ENCODE data around the gene SNCB. TPM values are rescaled to one million over a fixed set of nuclear protein-coding genes. Genes with fewer than 3 reads are reported as not detected.

SNCB gene
- total and polyA plus RNA-seq, 9 donors: 0.13 TPM; not detected in 8

DNA sequence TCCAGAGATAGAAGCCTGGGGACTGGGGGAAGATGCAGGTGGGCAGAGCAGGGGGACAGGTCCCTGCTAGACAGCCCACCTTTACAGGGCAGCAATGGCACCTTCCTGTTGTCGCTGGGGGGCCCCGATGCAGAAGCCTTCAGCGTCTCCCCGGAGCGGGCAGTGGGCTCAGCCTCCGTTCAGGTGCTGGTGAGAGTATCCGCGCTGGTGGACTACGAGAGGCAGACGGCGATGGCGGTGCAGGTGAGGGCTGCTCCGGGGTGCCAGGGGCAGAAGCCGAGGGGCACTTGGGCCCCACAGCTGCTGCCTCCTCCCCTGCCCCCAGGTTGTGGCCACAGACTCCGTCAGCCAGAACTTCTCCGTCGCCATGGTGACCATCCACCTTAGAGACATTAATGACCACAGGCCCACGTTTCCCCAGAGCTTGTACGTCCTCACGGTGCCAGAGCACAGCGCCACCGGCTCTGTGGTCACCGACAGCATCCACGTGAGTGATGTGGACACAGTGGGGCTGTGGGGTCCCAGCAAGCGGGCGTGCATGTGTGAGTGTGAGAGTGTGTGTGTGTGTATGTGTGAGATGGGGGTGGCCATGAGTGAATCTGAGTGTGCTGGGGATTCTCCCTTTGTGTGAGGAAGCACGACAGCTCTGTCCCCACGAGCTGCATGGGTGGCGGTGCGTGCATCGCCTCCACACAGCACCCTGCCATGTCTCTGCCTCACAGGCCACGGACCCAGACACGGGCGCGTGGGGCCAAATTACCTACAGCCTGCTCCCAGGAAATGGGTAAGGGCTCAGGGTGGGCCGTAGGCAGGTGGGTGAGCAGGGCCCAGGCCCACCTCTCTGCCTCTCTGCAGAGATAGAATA is 52.8 kb downstream of the SNCB start:
- H3K27me3 ChIP-seq: no peaks in the 10 kb centered on the region
- H3K27ac ChIP-seq: no peak overlapping the region
- intact Hi-C loops (cut with DNase I): no loop called here
- no peaks in the 10 kb centered on the region for H3K4me1 ChIP-seq (ENCODE audit: insufficient read depth)
- no peak for DNase-seq
- no peaks in the 10 kb centered on the region for H3K9me3 ChIP-seq
- TF ChIP-seq, protein P1, sequence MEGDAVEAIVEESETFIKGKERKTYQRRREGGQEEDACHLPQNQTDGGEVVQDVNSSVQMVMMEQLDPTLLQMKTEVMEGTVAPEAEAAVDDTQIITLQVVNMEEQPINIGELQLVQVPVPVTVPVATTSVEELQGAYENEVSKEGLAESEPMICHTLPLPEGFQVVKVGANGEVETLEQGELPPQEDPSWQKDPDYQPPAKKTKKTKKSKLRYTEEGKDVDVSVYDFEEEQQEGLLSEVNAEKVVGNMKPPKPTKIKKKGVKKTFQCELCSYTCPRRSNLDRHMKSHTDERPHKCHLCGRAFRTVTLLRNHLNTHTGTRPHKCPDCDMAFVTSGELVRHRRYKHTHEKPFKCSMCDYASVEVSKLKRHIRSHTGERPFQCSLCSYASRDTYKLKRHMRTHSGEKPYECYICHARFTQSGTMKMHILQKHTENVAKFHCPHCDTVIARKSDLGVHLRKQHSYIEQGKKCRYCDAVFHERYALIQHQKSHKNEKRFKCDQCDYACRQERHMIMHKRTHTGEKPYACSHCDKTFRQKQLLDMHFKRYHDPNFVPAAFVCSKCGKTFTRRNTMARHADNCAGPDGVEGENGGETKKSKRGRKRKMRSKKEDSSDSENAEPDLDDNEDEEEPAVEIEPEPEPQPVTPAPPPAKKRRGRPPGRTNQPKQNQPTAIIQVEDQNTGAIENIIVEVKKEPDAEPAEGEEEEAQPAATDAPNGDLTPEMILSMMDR (IDR thresholded peaks at IDR 0.05): no peak
- TF ChIP-seq EP300 (IDR thresholded peaks at IDR 0.05) (no peak), POLR2A (IDR thresholded peaks at IDR 0.05) (no peak)
- 79 to 82% (median 80%) methylated on average over 36 of the region's 36 CpGs for WGBS, 3 donors
- no peaks in the 10 kb centered on the region for H3K36me3 ChIP-seq
- no peak overlapping the region for H3K4me3 ChIP-seq

DNA sequence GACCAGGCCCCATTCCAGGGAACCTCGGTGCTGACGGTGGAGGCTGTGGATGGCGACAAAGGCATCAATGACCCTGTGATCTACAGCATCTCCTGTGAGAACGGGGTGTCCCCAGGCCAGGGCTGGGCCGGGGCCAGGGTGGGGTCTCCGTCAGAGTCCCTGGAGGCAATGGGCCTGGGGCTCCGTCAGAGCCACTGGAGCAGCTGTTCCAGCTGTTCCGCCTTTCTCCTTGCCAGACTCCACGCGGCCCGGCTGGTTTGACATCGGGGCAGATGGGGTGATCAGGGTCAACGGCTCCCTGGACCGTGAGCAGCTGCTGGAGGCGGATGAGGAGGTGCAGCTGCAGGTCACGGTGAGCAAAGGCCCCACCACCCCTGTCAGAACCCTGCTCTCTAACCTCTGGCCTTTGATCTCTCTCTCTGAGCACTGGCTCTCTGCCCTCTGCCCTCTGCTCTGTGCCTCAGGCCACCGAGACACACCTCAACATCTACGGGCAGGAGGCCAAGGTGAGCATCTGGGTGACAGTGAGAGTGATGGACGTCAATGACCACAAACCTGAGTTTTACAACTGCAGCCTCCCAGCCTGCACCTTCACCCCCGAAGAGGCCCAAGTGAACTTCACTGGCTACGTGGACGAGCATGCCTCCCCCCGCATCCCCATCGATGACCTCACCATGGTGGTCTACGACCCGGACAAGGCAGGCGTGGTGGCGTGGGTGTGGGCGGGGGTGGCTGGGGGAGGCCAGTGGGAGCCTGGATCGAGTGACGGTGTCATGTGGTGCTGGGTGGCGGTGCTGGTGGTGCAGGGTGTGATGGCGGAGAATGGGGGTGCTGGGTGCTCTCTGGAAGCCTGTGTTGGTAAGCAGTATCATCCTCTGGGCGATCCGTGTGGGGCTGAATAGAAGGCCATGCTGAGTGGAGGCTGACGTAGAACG is 54.6 kb downstream of the SNCB start:
- no peaks in the 10 kb centered on the region for H3K4me1 ChIP-seq (ENCODE audit: insufficient read depth)
- H3K9me3 ChIP-seq: no peaks in the 10 kb centered on the region
- WGBS, 3 donors: 70 to 79% (median 72%) methylated on average over 35 to 37 of the region's 37 CpGs
- no peaks in the 10 kb centered on the region for H3K36me3 ChIP-seq
- no peak overlapping the region for H3K4me3 ChIP-seq
- no peak overlapping the region for H3K27ac ChIP-seq
- intact Hi-C loops (cut with DNase I): no loop called here
- no peaks in the 10 kb centered on the region for H3K27me3 ChIP-seq
- TF ChIP-seq, protein P1 (IDR thresholded peaks at IDR 0.05): no peak
- TF ChIP-seq EP300 (IDR thresholded peaks at IDR 0.05): no peak
- TF ChIP-seq POLR2A (IDR thresholded peaks at IDR 0.05): no peak
- DNase-seq: no peak

DNA sequence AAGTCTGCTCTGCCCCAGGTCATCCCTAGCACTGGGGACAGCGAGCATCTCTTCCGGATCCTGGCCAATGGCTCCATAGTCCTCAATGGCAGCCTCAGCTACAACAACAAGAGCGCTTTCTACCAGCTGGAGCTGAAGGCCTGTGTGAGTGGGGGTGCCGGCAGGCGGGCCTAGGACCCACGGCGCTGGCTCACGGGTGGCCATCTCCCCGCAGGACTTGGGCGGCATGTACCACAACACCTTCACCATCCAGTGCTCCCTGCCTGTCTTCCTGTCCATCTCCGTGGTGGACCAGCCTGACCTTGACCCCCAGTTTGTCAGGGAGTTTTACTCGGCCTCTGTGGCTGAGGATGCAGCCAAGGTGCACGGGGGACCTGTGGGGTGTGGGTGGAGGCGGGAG is 55.3 kb downstream of the SNCB start:
- H3K4me3 ChIP-seq: no peak overlapping the region
- H3K27ac ChIP-seq: no peak overlapping the region
- no peaks in the 10 kb centered on the region for H3K9me3 ChIP-seq
- intact Hi-C loops (cut with DNase I): no loop called here
- no peaks in the 10 kb centered on the region for H3K4me1 ChIP-seq (ENCODE audit: insufficient read depth)
- 71 to 74% (median 74%) methylated on average over 14 of the region's 14 CpGs for WGBS, 3 donors
- no peak for DNase-seq
- H3K27me3 ChIP-seq: no peaks in the 10 kb centered on the region
- TF ChIP-seq, protein P1 (IDR thresholded peaks at IDR 0.05): no peak
- TF ChIP-seq EP300 (IDR thresholded peaks at IDR 0.05): no peak
- no peak for TF ChIP-seq POLR2A (IDR thresholded peaks at IDR 0.05)
- H3K36me3 ChIP-seq: no peaks in the 10 kb centered on the region

DNA sequence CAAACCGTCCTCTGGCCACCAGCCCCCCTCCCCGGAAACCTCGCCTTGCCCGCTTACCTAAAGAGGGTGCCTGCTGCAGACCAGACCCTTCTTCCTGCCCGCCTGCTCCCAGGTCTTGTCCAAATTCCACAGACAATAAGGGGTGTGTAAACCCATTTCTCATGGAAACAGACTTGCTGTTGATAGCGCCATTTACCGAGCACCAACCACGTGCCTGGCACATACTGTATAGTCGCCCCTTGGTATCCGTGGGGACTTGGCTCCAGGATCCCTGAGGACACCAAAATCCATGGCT is 56.1 kb downstream of the SNCB start:
- H3K4me3 ChIP-seq: no peak overlapping the region
- no peaks in the 10 kb centered on the region for H3K36me3 ChIP-seq
- no peaks in the 10 kb centered on the region for H3K27me3 ChIP-seq
- DNase-seq: no peak
- intact Hi-C loops (cut with DNase I): no loop called here
- no peak overlapping the region for H3K27ac ChIP-seq
- TF ChIP-seq EP300 (IDR thresholded peaks at IDR 0.05) (no peak), POLR2A (IDR thresholded peaks at IDR 0.05) (no peak)
- TF ChIP-seq, protein P1 (IDR thresholded peaks at IDR 0.05): no peak
- H3K4me1 ChIP-seq (ENCODE audit: insufficient read depth): no peaks in the 10 kb centered on the region
- 52 to 62% (median 53%) methylated on average over 10 of the region's 10 CpGs for WGBS, 3 donors
- H3K9me3 ChIP-seq: no peaks in the 10 kb centered on the region

All from ovary (tissue), 9 donors.